Tibial nerve (tissue), 4 donors: ENCODE results near the gene ZNF593.

Experiments used
- CTCF ChIP-seq, 5 experiments: fragments of 200-600 bp in 3 of 5; fragments of 450-650 bp in 2 of 5; sonication (generic) in 3 of 5; IDR thresholded peaks; one replicate each; pipeline ENCODE4 v1.5.1; 2016 to 2019; ENCODE audit warnings: antibody characterized with exemption in 5 of 5, mild to moderate bottlenecking in 3 of 5, moderate library complexity in 2 of 5
- EP300 ChIP-seq, 2 donors: sonication (generic); formaldehyde crosslinking; IDR thresholded peaks; one replicate each; pipeline ENCODE4 v1.6.1; 2017; ENCODE audit warnings: antibody characterized with exemption in 2 of 2, mild to moderate bottlenecking in 1 of 2
- POLR2A ChIP-seq, 2 donors: fragments of 450-650 bp; IDR thresholded peaks; one replicate each; pipeline ENCODE4 v1.6.1; 2017; ENCODE audit warnings: antibody characterized with exemption in 2 of 2, mild to moderate bottlenecking in 2 of 2, moderate library complexity in 2 of 2

GRCh38 chr1:26155370-26156284, 14.1 kb upstream of the ZNF593 start:
- TF ChIP-seq POLR2A (IDR thresholded peaks at IDR 0.05) (no peak), CTCF (IDR thresholded peaks at IDR 0.05) (no peak), EP300 (IDR thresholded peaks at IDR 0.05) (peak in 1 of 2 donors; percentile 38)
